H1 (cell line): ENCODE results near the gene SOHLH1. TPM values are rescaled to one million over a fixed set of nuclear protein-coding genes. Genes with fewer than 3 reads are reported as not detected.
A peak's percentile ranks its signal among the peaks of the same experiment; 100 is the strongest.

Experiments used
- CTCF ChIA-PET: fragments of 300-600 bp; sonication (Branson Sonifier 250); formaldehyde crosslinking; loops from one replicate; lab custom pipeline; 2021; ENCODE audit not compliant: partially characterized antibody; lab: Charles Lee
- POLR2A ChIA-PET: fragments of 300-600 bp; sonication (Branson Sonifier 250); formaldehyde crosslinking; loops from one replicate; lab custom pipeline; 2021; ENCODE audit warnings: inconsistent platforms; ENCODE audit not compliant: partially characterized antibody; lab: Charles Lee
- DNase-seq, 2 experiments: peaks; one replicate each; pipeline versions ENCODE4 v3.0.0 to v3.0.0-alpha.2; 2010 to 2022; ENCODE audit warnings: low spot score in 2 of 2, low read depth in 1 of 2, mixed read lengths in 1 of 2
- FAIRE-seq: peaks from 2 replicates; lab custom pipeline; 2011; peaks lifted over from hg19 to GRCh38; lab: Jason Lieb, UNC
- H2AFZ ChIP-seq: 2 replicates; pipeline ENCODE4 v1.8.1; 2012; ENCODE audit warnings: low read length, inconsistent platforms
- H2AK5ac ChIP-seq: 2 replicates; pipeline ENCODE4 v1.6.1; 2013; ENCODE audit warnings: low read depth, low read length
- H2BK120ac ChIP-seq: replicated peaks from 2 replicates; pipeline ENCODE3; 2013; ENCODE audit warnings: low read depth, low read length, inconsistent platforms
- H2BK12ac ChIP-seq: 2 replicates; pipeline ENCODE4 v1.6.1; 2013; ENCODE audit warnings: low read depth, low read length
- H2BK15ac ChIP-seq: 2 replicates; pipeline ENCODE4 v1.6.1; 2013; ENCODE audit warnings: low read length
- H2BK20ac ChIP-seq: 2 replicates; pipeline ENCODE4 v1.6.1; 2013; ENCODE audit warnings: low read length
- H2BK5ac ChIP-seq: 2 replicates; pipeline ENCODE4 v1.6.1; 2013; ENCODE audit warnings: low read depth, low read length
- H3K14ac ChIP-seq: 2 replicates; pipeline ENCODE4 v1.6.1; 2013; ENCODE audit warnings: inconsistent platforms; ENCODE audit not compliant: insufficient read length
- H3K18ac ChIP-seq: 2 replicates; pipeline ENCODE4 v1.6.1; 2013; ENCODE audit warnings: low read length; ENCODE audit errors: extremely low read depth
- H3K23ac ChIP-seq: 2 replicates; pipeline ENCODE4 v1.6.1; 2013; ENCODE audit warnings: inconsistent platforms; ENCODE audit not compliant: insufficient read length
- H3K23me2 ChIP-seq: 2 replicates; pipeline ENCODE4 v1.6.1; 2013; ENCODE audit warnings: low read depth, low read length
- H3K27ac ChIP-seq: 2 replicates; pipeline ENCODE4 v1.6.1; 2011; ENCODE audit warnings: low read depth, low read length, inconsistent platforms
- H3K27me3 ChIP-seq, 4 experiments: replicated peaks in 1 of 4; 1 replicate in 1 of 4; 2 replicates in 3 of 4; pipeline versions ENCODE4 v1.6.1 to v1.8.1; 2011 to 2013; ENCODE audit warnings: low read length in 3 of 4, mild to moderate bottlenecking in 3 of 4, inconsistent platforms in 2 of 4, mixed read lengths in 2 of 4, moderate library complexity in 1 of 4; ENCODE audit not compliant: control insufficient read depth in 3 of 4, insufficient read depth in 3 of 4; ENCODE audit errors: extremely low read depth in 1 of 4
- H3K36me3 ChIP-seq, 4 experiments: 2 replicates each; pipeline versions ENCODE4 v1.6.1 to v1.8.1; 2011 to 2013; ENCODE audit warnings: mild to moderate bottlenecking in 4 of 4, low read length in 3 of 4, moderate library complexity in 2 of 4, control low read depth in 1 of 4, inconsistent platforms in 1 of 4; ENCODE audit not compliant: insufficient read depth in 4 of 4, control insufficient read depth in 2 of 4
- H3K4ac ChIP-seq: replicated peaks from 2 replicates; pipeline ENCODE3; 2013; ENCODE audit warnings: low read length, low read depth, mixed read lengths, inconsistent platforms; ENCODE audit not compliant: insufficient read length
- H3K4me1 ChIP-seq, 4 experiments: replicated peaks in 1 of 4; 1 replicate in 1 of 4; 2 replicates in 3 of 4; pipeline versions ENCODE4 v1.6.1 to v1.8.1; 2011 to 2013; ENCODE audit warnings: low read length in 3 of 4, inconsistent platforms in 2 of 4, mixed read lengths in 1 of 4; ENCODE audit not compliant: insufficient read depth in 4 of 4, control insufficient read depth in 3 of 4
- H3K4me2 ChIP-seq, 2 experiments: 2 replicates each; pipeline versions ENCODE4 v1.6.1 to v1.8.1; 2011 to 2013; ENCODE audit warnings: low read depth in 2 of 2, low read length in 2 of 2, control low read depth in 1 of 2, inconsistent platforms in 1 of 2, mild to moderate bottlenecking in 1 of 2; ENCODE audit not compliant: insufficient read depth in 1 of 2
- H3K4me3 ChIP-seq, 4 experiments: fragments of 200-600, 300-600 bp in 1 of 4; sonication (generic), shearing (Covaris generic), sonication (Bioruptor Twin) in 1 of 4; 2 replicates each; pipeline versions ENCODE4 v1.5.1 to v1.8.1; 2011 to 2016; ENCODE audit warnings: low read length in 4 of 4, low read depth in 3 of 4, control low read depth in 2 of 4, inconsistent platforms in 2 of 4, mild to moderate bottlenecking in 2 of 4, mixed read lengths in 1 of 4, moderate library complexity in 1 of 4; ENCODE audit not compliant: insufficient read depth in 2 of 4; ENCODE audit errors: extremely low read depth in 1 of 4
- H3K56ac ChIP-seq: replicated peaks from 2 replicates; pipeline ENCODE3; 2013; ENCODE audit warnings: low read depth, mild to moderate bottlenecking, mixed read lengths, low read length, inconsistent platforms; ENCODE audit not compliant: insufficient read length
- H3K79me1 ChIP-seq: 2 replicates; pipeline ENCODE4 v1.6.1; 2013; ENCODE audit warnings: low read depth, low read length, control low read depth
- H3K79me2 ChIP-seq, 2 experiments: 2 replicates each; pipeline versions ENCODE4 v1.6.1 to v1.8.1; 2012 to 2013; ENCODE audit warnings: low read length in 2 of 2, mild to moderate bottlenecking in 2 of 2, inconsistent platforms in 1 of 2; ENCODE audit not compliant: insufficient read depth in 2 of 2, control insufficient read depth in 1 of 2
- H3K9ac ChIP-seq, 4 experiments: replicated peaks in 1 of 4; 1 replicate in 1 of 4; 2 replicates in 3 of 4; pipeline versions ENCODE4 v1.6.1 to v1.8.1; 2011 to 2013; ENCODE audit warnings: low read depth in 3 of 4, low read length in 3 of 4, control low read depth in 2 of 4, mild to moderate bottlenecking in 2 of 4, moderate library complexity in 2 of 4, inconsistent platforms in 1 of 4; ENCODE audit errors: extremely low read depth in 1 of 4
- H3K9me3 ChIP-seq, 2 experiments: 2 replicates each; pipeline versions ENCODE4 v1.6.1 to v1.8.1; 2012 to 2013; ENCODE audit warnings: mild to moderate bottlenecking in 2 of 2, moderate library complexity in 2 of 2, control low read depth in 1 of 2, inconsistent platforms in 1 of 2, low read depth in 1 of 2, low read length in 1 of 2, mixed read lengths in 1 of 2; ENCODE audit not compliant: insufficient read depth in 2 of 2
- H4K20me1 ChIP-seq, 2 experiments: replicated peaks in 1 of 2; 2 replicates each; pipeline versions ENCODE3 to v1.8.1; 2011 to 2013; ENCODE audit warnings: inconsistent platforms in 2 of 2, low read length in 2 of 2, mild to moderate bottlenecking in 1 of 2; ENCODE audit not compliant: insufficient read depth in 2 of 2, control insufficient read depth in 1 of 2
- H4K5ac ChIP-seq: 2 replicates; pipeline ENCODE4 v1.6.1; 2013; ENCODE audit warnings: low read length, low read depth, mixed read lengths, inconsistent platforms; ENCODE audit not compliant: insufficient read length
- H4K8ac ChIP-seq: 2 replicates; pipeline ENCODE4 v1.8.0; 2013; ENCODE audit warnings: mild to moderate bottlenecking, moderate library complexity, low read length, inconsistent platforms; ENCODE audit not compliant: insufficient read depth; ENCODE audit errors: extremely low read depth
- H4K91ac ChIP-seq: replicated peaks from 2 replicates; pipeline ENCODE3; 2013; ENCODE audit warnings: low read length, mixed read lengths, inconsistent platforms; ENCODE audit not compliant: insufficient read length
- CHD1 ChIP-seq: IDR thresholded peaks from 2 replicates; pipeline ENCODE4 v1.6.1; 2012; ENCODE audit warnings: low read depth, low read length, improper control_type of control experiment
- CHD2 ChIP-seq: IDR thresholded peaks from 2 replicates; pipeline ENCODE4 v1.6.1; 2012; ENCODE audit warnings: low read length, improper control_type of control experiment
- EZH2 ChIP-seq: fragments of 200-600 bp; sonication (generic); IDR thresholded peaks from 2 replicates; pipeline ENCODE4 v1.7.1; 2012; ENCODE audit warnings: low read depth, mild to moderate bottlenecking, moderate library complexity, low read length, inconsistent platforms; ENCODE audit not compliant: severe bottlenecking
- FOSL1 ChIP-seq: IDR thresholded peaks from 2 replicates; pipeline ENCODE4 v1.6.1; 2011; ENCODE audit warnings: mild to moderate bottlenecking, low read depth, low read length, moderate library complexity; ENCODE audit not compliant: insufficient read depth
- JUN ChIP-seq: IDR thresholded peaks from 2 replicates; pipeline ENCODE4 v1.6.1; 2011; ENCODE audit warnings: low read depth, mild to moderate bottlenecking, improper control_type of control experiment, low read length
- MAFK ChIP-seq: IDR thresholded peaks from 2 replicates; pipeline ENCODE4 v1.6.1; 2012; ENCODE audit warnings: low read depth, mild to moderate bottlenecking, improper control_type of control experiment, low read length
- PHF8 ChIP-seq: fragments of 200-600 bp; sonication (generic); conservative IDR thresholded peaks from 2 replicates; pipeline ENCODE4 v1.7.1; 2012; ENCODE audit warnings: low read depth, mild to moderate bottlenecking, inconsistent platforms, low read length, moderate library complexity
- RAD21 ChIP-seq, 2 experiments: IDR thresholded peaks in 1 of 2; conservative IDR thresholded peaks in 1 of 2; 2 replicates each; pipeline ENCODE4 v1.6.1; 2011; ENCODE audit warnings: low read depth in 2 of 2, low read length in 2 of 2, improper control_type of control experiment in 1 of 2, inconsistent platforms in 1 of 2, mild to moderate bottlenecking in 1 of 2, moderate library complexity in 1 of 2
- RBBP5 ChIP-seq: IDR thresholded peaks from 2 replicates; pipeline ENCODE4 v1.7.1; 2012; ENCODE audit warnings: low read depth, mild to moderate bottlenecking, inconsistent platforms, low read length, moderate library complexity, borderline replicate concordance
- SP2 ChIP-seq: IDR thresholded peaks from 2 replicates; pipeline ENCODE4 v1.6.1; 2012; ENCODE audit warnings: mild to moderate bottlenecking, low read length, inconsistent platforms
- TBP ChIP-seq: IDR thresholded peaks from 2 replicates; pipeline ENCODE4 v1.6.1; 2011; ENCODE audit warnings: low read depth, low read length, improper control_type of control experiment
- TCF12 ChIP-seq: IDR thresholded peaks from 2 replicates; pipeline ENCODE4 v1.6.1; 2011; ENCODE audit warnings: low read depth, mild to moderate bottlenecking, low read length
- WGBS, 2 experiments: shearing (Covaris generic) in 1 of 2; methylation state at CpG; one replicate each; pipeline versions ENCODE4 v1.1.6 to v1.1.7; 2013 to 2015; ENCODE audit warnings: low lambda C conversion rate in 2 of 2, mixed read lengths in 2 of 2, inconsistent platforms in 1 of 2, low coverage in 1 of 2, missing lambda C conversion rate in 1 of 2; ENCODE audit not compliant: insufficient replicate concordance in 2 of 2, insufficient coverage in 1 of 2, insufficient read length in 1 of 2; ENCODE audit errors: extremely low coverage in 1 of 2, missing lambda C conversion rate in 1 of 2; 5-methylcytosine and 5-hydroxymethylcytosine counted together
- polyA plus RNA-seq, 7 experiments: library from polyadenylated mRNA; depleted of rRNA in 3 of 7; stranded (reverse) in 5 of 7; unstranded in 2 of 7; fragments of >200 nt in 5 of 7; fragments of 200-250 nt in 2 of 7; gene quantifications; 1 replicate in 5 of 7; 2 replicates in 1 of 7; 4 replicates in 1 of 7; pipeline versions ENCODE4 v1.2.1 to v1.2.3, GENCODE V29; 2011 to 2013; ENCODE audit warnings: missing spikeins in 2 of 7, mixed read lengths in 2 of 7
- total RNA-seq: library from RNA; stranded (reverse); fragmentation: NEBNext Ultra II Directional; extraction: Animal tissue kit (Norgen Biotek cat#: 25700); gene quantifications from 2 replicates; pipeline ENCODE4 v1.2.1, GENCODE V29; 2021

Gene SOHLH1
- total and polyA plus RNA-seq, 2 of the 8 experiments (the other 6 are each of a cell fraction or from before 2014, with no cell fraction given), result 0.11 TPM; not detected in 1

GRCh38 chr9:135712613-135713295, 13.5 kb upstream of the SOHLH1 start:
- no peak overlapping the region for H2BK120ac ChIP-seq
- no peak overlapping the region for H2BK15ac ChIP-seq
- no peak overlapping the region for H2BK5ac ChIP-seq
- FAIRE-seq, result no peak
- H2AK5ac ChIP-seq, result no peak overlapping the region
- no peaks in the 10 kb centered on the region for H3K79me1 ChIP-seq
- TF ChIP-seq CHD1, result no peak
- TF ChIP-seq JUN, result no peak
- no peak for TF ChIP-seq SP2
- TF ChIP-seq PHF8, result no peak
- no peak for TF ChIP-seq TCF12
- no peak for TF ChIP-seq MAFK
- no peak for TF ChIP-seq RAD21 (IDR thresholded peaks at IDR 0.05 in 1 of 2, conservative IDR thresholded peaks at IDR 0.05 in 1 of 2; ENCODE audit: low read depth in 2 of 2, low read length in 2 of 2)
- TF ChIP-seq FOSL1, result no peak
- TF ChIP-seq TBP, result no peak
- no peak for TF ChIP-seq EZH2
- TF ChIP-seq CHD2, result no peak
- TF ChIP-seq RBBP5, result no peak
- TF ChIP-seq, all 59 proteins: peak for 0
- H3K4ac ChIP-seq, result no peak overlapping the region
- H2BK20ac ChIP-seq, result no peak overlapping the region
- H4K20me1 ChIP-seq, result peaks cover 4 to 13% of the 10 kb centered on the region in 2 experiments
- no peak overlapping the region for H3K23ac ChIP-seq
- no peaks in the 10 kb centered on the region for H3K79me2 ChIP-seq
- no peak overlapping the region for H3K27ac ChIP-seq
- no peak overlapping the region for H3K4me2 ChIP-seq
- H2BK12ac ChIP-seq, result 0 out of 2 replicates have a peak overlapping the region, but pooled peaks have one; percentile 39
- WGBS, 2 experiments, result 71% methylated on average over 13 of the region's 16 CpGs; no CpG with 5 or more reads in 1 of the 2 experiments
- H3K23me2 ChIP-seq, result no peaks in the 10 kb centered on the region
- H3K9me3 ChIP-seq, result no peaks in the 10 kb centered on the region
- H3K4me1 ChIP-seq, result peaks cover 0 to 3% (median 0%) of the 10 kb centered on the region in 4 experiments; a peak in 1 of 7 replicates
- no peak overlapping the region for H4K8ac ChIP-seq
- DNase-seq, result no peak
- no peak overlapping the region for H3K9ac ChIP-seq
- no peak overlapping the region for H3K18ac ChIP-seq
- no peak overlapping the region for H4K5ac ChIP-seq
- peaks cover 0 to 25% (median 21%) of the 10 kb centered on the region in 4 experiments; a peak in 6 of 7 replicates for H3K27me3 ChIP-seq
- H3K4me3 ChIP-seq, result no peak overlapping the region
- no peak overlapping the region for H3K14ac ChIP-seq
- no peak overlapping the region for H4K91ac ChIP-seq
- H3K36me3 ChIP-seq, result no peaks in the 10 kb centered on the region
- H3K56ac ChIP-seq, result no peak overlapping the region
- POLR2A ChIA-PET, result interaction anchor here (1.9 kb wide), 1 partner anchor 8 kb away, joined by 6 read pairs; no protein-coding TSS in a partner anchor
- H2AFZ ChIP-seq, result no peak overlapping the region
- CTCF ChIA-PET, result interaction anchor here (0.6 to 2.7 kb wide), 6 partner anchors 9 to 171 kb away, joined by 3 to 21 read pairs (median 4); partner anchors contain the start of gene KCNT1
